Measurements from ENCODE around the gene AKT1.
"Not testable (repeated sequence)": the region's sequence is repeated elsewhere in the genome, so short reads cannot be mapped to it uniquely, and the experiment has no call there.

AKT1 gene

DNA sequence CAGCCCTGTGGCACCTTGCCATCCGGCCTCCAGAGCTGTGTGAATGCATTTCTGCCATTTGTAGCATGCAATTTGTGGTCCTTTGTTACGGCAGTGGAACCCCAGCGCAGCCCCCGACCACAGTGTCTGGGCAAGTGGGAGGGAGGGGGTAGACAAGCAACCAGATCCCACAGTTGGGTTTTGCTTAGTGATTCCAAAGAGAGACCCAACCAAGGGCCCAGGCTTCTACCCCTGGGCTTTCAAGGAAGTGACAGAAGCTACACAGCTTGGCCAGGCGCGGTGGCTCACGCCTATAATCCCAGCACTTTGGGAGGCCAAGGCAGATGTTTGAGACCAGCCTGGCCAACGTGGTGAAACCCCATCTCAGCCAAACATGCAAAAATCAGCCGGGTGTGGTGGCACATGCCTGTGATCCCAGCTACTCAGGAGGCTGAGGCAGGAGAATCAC lies 23.2 kb upstream of the AKT1 start:
- DNase-seq (ENCODE audit: low spot score), result no peak

GRCh38 chr14:104817930-104818713 lies 22.6 kb upstream of the AKT1 start:
- no peak for DNase-seq (ENCODE audit: low spot score)

GRCh38 chr14:104816616-104816884 lies 21.0 kb upstream of the AKT1 start:
- DNase-seq (ENCODE audit: low spot score), result no peak

DNA sequence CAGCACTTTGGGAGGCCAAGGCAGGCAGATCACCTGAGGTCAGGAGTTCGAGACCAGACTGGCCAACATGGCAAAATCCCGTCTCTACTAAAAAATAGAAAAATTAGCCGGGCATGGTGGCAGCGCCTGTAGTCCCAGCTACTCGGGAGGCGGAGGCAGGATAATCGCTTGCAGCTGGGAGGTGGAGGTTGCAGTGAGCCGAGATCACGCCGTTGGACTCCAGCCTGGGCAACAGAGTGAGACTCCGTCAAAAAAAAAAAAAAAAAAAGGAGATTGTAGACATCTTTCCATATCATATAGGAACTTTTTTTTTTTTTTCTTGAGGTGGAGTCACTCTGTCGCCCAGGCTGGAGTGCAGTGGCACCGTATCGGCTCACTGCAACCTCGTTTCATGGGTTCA lies 19.2 kb upstream of the AKT1 start:
- not testable (repeated sequence) for DNase-seq (ENCODE audit: low spot score)

DNA sequence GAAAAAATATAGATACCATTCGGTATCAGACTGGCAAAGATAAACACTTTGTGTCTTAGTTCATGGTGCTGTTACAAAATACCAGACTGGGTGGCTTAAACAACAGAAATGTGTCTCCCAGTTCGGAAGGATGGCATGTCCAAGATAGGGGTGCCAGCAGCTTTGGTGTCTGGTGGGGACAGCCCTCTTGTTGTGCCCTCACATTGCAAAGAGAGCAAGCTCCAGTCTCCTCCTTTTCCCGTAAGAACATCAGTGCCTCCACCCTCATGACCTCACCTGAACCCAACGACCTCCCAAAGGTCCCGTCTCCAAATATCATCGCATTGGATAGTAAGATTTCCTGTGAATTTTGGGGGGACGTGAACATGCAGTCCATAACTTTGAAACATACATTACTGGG lies 17.7 kb upstream of the AKT1 start:
- no peak for DNase-seq (ENCODE audit: low spot score)

DNA sequence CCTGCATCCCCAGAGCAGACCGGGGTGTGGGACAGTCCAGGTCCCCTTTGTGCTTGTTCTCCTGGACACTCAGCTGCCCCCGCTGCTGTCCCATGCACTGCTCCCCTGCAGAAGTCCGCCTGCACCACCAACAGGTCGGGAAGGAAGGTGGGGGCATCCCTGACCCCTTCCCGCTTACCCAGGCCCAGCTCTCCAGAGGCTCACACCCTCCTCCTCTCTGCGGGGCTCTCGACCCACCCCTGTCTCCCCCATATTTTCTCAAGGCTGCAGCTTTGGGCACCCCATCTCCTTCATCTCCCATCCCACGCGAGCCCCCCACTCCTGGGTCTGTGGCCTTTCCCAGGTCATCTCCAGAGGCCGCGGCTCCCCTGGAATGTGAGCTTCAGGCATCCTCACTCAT lies 14.8 kb upstream of the AKT1 start:
- no peak for DNase-seq (ENCODE audit: low spot score)

- DNase-seq (ENCODE audit: low spot score), result no peak
These were observed 12.9 kb upstream of the AKT1 start for GRCh38 chr14:104808456-104808855.

- no peak for DNase-seq (ENCODE audit: low spot score)
These were observed 11.3 kb upstream of the AKT1 start for GRCh38 chr14:104806625-104807465.

GRCh38 chr14:104805941-104806624 lies 10.5 kb upstream of the AKT1 start:
- DNase-seq (ENCODE audit: low spot score), result no peak

DNA sequence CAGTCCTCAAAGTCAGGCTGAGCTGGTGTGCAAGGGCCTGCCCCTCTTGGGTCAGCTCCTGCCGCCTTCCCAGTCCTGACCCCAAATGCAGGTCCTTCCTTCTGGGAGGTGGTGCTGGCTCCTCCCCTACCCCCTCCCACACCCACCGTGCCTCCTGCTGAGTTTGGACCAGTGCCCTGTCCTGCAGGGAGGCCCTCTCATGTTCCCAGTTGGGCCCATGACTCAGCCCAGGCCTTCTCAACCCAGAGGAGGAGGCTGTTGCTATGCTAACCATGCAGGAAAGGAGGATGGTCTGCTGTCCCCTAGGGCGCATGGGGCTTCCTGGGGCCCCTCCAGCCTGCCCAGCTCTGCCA lies 9.8 kb upstream of the AKT1 start:
- no peak for DNase-seq (ENCODE audit: low spot score)

DNA sequence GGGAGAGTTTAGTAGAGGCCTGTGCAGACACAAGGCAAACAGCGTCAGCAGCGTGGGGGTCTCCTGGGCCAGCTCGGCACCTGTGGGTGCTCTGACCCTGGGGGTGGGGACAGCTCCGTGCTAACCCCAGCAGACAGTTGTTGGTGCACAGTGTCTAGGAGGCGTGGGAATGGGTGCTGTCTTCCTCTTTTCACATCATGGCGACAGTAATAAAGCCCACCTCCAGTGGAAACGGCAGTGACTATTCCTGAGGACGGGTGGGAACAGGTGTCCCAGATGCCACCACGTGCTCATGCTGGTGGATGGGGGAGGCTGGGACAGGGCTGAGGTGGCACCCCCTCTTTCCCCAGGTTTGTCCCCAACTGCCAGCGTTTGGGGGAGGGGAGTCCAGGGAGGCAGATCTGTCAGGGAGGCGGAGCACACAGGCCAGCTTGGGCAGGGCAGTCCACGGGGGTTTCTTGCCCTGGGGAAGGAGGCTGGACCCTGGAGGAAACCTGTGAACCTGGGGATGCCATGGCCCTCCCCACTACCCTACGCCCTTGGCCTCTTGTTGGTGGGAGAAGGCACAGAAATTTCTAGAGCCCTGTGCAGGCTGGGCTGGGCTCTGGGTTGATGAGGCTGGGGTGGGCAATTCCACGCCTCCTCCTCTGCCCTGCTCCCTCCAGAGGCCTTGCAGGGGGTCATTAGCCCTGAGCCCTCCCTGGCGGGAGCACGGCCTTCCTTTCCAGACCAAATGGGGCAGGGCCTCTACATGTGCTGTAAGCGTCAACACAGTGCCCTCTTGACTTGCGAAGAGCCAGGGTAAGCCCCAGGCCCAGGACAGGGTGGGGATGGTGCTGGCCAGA lies 9.2 kb upstream of the AKT1 start:
- DNase-seq (ENCODE audit: low spot score), result no peak

- no peak for DNase-seq (ENCODE audit: low spot score)
These were observed 8.4 kb upstream of the AKT1 start for GRCh38 chr14:104803912-104804410.

DNA sequence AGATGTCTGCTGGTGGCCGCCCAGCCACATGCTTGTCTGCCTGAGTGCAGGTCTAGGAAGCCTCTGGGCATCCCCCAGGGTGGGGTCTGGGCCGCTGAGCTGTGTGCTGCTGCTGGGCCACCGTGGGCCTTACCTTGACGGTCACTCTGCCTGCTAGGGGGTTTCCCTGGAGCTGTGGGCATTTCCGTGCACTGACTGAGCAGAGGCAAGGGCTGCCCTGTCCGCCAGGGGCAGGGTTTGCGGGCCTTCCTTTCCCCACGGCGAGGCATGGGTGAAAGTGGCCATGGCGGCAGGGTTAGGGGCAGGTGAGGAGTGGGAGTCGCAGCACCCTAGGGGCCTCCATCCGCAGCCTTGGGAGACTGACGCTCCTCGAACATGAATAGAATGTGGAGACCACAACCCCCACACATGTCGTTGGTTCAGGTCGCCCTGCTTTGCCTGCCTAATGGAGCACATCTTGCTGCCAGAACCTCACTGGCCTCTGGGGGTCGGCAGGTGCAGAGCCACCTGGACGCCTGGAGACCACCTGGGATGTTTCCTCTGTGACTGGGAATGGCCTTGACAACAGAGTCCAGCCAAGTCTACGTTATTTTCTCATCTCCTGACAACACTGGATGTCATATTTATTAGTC lies 7.8 kb upstream of the AKT1 start:
- DNase-seq (ENCODE audit: low spot score), result no peak

GRCh38 chr14:104802394-104803184 lies 7.0 kb upstream of the AKT1 start:
- DNase-seq (ENCODE audit: low spot score), result no peak

- no peak for DNase-seq (ENCODE audit: low spot score)
These were observed 6.2 kb upstream of the AKT1 start for GRCh38 chr14:104801520-104802393.

GRCh38 chr14:104800771-104801519 lies 5.4 kb upstream of the AKT1 start, which contains the start of gene ZBTB42:
TSS of gene ZBTB42 (plus strand) at chr14:104801101. CDS start at chr14:104801198, 97 bp downstream.
- no peak for DNase-seq (ENCODE audit: low spot score)

DNA sequence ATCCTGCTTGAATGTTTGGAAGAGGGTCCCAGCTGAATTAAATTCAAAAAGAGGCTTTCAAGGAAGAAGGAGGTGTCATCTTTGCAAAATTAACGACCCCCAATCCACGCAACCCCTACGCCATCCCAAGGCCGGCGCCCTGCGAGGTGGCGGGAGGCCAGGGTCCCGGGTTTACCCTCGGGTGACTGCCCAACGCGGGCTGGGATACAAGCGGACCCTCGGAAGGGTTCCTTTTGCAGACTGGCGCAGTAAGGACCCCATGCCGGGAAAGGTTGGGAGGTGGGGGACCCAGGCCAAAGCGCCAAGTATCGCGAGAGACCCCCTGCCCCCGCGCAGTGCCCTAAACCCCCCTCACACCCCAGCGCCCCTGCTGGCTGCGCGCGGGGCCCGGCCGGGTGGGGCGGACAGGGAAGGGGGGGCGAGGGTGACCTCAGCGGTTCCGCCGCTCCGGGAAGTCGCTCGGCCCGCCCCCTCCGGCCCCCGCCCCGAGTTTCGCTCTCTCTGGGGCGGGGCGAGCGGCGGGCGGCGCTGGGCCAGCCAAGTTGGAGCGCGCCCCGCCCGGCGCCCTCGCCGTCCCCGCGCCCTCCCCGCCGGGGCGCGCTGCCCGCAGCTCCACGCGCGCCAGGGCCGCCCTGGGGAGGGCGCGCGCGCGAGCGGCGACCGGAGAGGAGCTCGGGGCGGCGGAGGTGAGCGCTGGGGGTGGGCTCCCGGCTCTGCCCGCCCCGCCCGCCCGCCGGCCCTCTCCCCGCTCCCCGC lies 4.6 kb upstream of the AKT1 start:
- DNase-seq (ENCODE audit: low spot score), result peak; percentile 52
